HAP-1 (cell line): ENCODE results near the gene PLAAT5.
A peak's percentile ranks its signal among the peaks of the same experiment; 100 is the strongest.
"Not testable (repeated sequence)": the region's sequence is repeated elsewhere in the genome, so short reads cannot be mapped to it uniquely, and the experiment has no call there.

Experiments
- DNase-seq, 2 experiments: peaks; one replicate each; pipeline ENCODE4 v3.0.0-alpha.2; 2016 to 2020; ENCODE audit warnings: low spot score in 2 of 2
- H3K27me3 ChIP-seq: fragments of 250-450 bp; sonication (Bioruptor Pico); 2 replicates; pipeline ENCODE4 v1.5.1; 2020; ENCODE audit warnings: low read depth, mild to moderate bottlenecking, moderate library complexity
- H3K36me3 ChIP-seq: fragments of 250-450 bp; sonication (Bioruptor Pico); replicated peaks from 2 replicates; pipeline ENCODE4 v1.5.1; 2020; ENCODE audit warnings: mild to moderate bottlenecking
- H3K4me1 ChIP-seq: fragments of 250-450 bp; sonication (Bioruptor Pico); 2 replicates; pipeline ENCODE4 v1.5.1; 2020; ENCODE audit warnings: mild to moderate bottlenecking
- H3K4me3 ChIP-seq: fragments of 250-450 bp; sonication (Bioruptor Pico); 2 replicates; pipeline ENCODE4 v1.5.1; 2020; ENCODE audit warnings: mild to moderate bottlenecking, moderate library complexity
- H3K9me3 ChIP-seq: fragments of 250-450 bp; sonication (Bioruptor Pico); 2 replicates; pipeline ENCODE4 v1.5.1; 2020; ENCODE audit warnings: mild to moderate bottlenecking, moderate library complexity
- in situ Hi-C: fragments of 300-500 bp; cut with MboI; formaldehyde crosslinking; loops from 3 replicates; pipeline ENCODE4 v1.14.3; 2020; ENCODE audit warnings: low sequenced_read_pairs, inconsistent platforms, mixed read lengths

Gene PLAAT5

GRCh38 chr11:63488789-63489188 lies 2.2 kb downstream of the PLAAT5 start:
- Histone ChIP-seq H3K4me3 (no peak overlapping the region), H3K9me3 (peaks cover 8% of the 10 kb centered on the region), H3K27me3 (no peaks in the 10 kb centered on the region), H3K4me1 (peaks cover 31% of the 10 kb centered on the region), H3K36me3 (no peaks in the 10 kb centered on the region)
- DNase-seq: no peak
- in situ Hi-C loops: no loop called here

- DNase-seq: no peak
- no peak overlapping the region for H3K4me3 ChIP-seq
- in situ Hi-C loops: no loop called here
- H3K9me3 ChIP-seq: peaks cover 8% of the 10 kb centered on the region
- H3K4me1 ChIP-seq: peaks cover 22% of the 10 kb centered on the region
- H3K36me3 ChIP-seq: no peaks in the 10 kb centered on the region
- no peaks in the 10 kb centered on the region for H3K27me3 ChIP-seq
Measured at GRCh38 chr11:63485777-63486176, 5.2 kb downstream of the PLAAT5 start.

GRCh38 chr11:63480039-63480438 lies 10.9 kb downstream of the PLAAT5 start:
- in situ Hi-C loops: no loop called here
- Histone ChIP-seq H3K4me1 (peaks cover 8% of the 10 kb centered on the region), H3K9me3 (no peaks in the 10 kb centered on the region), H3K4me3 (no peak overlapping the region), H3K27me3 (no peaks in the 10 kb centered on the region), H3K36me3 (no peaks in the 10 kb centered on the region)
- DNase-seq: no peak

GRCh38 chr11:63478896-63479295 lies 12.1 kb downstream of the PLAAT5 start:
- no peak overlapping the region for H3K4me3 ChIP-seq
- H3K4me1 ChIP-seq: peaks cover 8% of the 10 kb centered on the region
- DNase-seq: peak; percentile 74 to 93
- no peaks in the 10 kb centered on the region for H3K36me3 ChIP-seq
- H3K27me3 ChIP-seq: no peaks in the 10 kb centered on the region
- no peaks in the 10 kb centered on the region for H3K9me3 ChIP-seq
- in situ Hi-C loops: loop anchor here (5.0 kb wide), 1 partner anchor 153 kb away; no protein-coding TSS in a partner anchor

DNA sequence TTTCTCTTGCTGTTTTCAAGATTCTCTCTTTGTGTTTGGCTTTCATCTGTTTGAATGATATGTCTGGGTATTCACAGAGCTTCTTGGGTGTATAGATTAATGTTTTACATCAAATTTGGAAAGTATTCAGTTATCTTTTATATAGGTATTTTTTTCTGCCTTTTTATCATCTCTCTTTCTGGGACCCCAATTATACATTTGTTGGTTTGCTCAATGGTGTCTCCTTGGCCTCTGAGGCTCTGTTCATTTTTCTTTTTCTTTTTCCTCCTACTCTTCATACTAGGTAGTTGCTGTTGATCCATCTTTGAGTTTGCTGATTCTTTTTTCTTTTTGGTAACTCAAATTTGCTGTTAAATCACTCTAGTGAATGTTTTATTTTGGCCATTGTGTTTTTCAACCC lies 14.3 kb downstream of the PLAAT5 start:
- in situ Hi-C loops: loop anchor here (5.0 kb wide), 1 partner anchor 156 kb away; no protein-coding TSS in a partner anchor
- Histone ChIP-seq H3K9me3 (no peaks in the 10 kb centered on the region), H3K4me1 (peaks cover 8% of the 10 kb centered on the region), H3K36me3 (no peaks in the 10 kb centered on the region), H3K27me3 (no peaks in the 10 kb centered on the region), H3K4me3 (no peak overlapping the region)
- DNase-seq: no peak

GRCh38 chr11:63472372-63472771 lies 18.6 kb downstream of the PLAAT5 start:
- Histone ChIP-seq H3K4me3 (no peak overlapping the region), H3K27me3 (no peaks in the 10 kb centered on the region), H3K4me1 (no peaks in the 10 kb centered on the region), H3K9me3 (no peaks in the 10 kb centered on the region), H3K36me3 (no peaks in the 10 kb centered on the region)
- DNase-seq: no peak
- in situ Hi-C loops: no loop called here

DNA sequence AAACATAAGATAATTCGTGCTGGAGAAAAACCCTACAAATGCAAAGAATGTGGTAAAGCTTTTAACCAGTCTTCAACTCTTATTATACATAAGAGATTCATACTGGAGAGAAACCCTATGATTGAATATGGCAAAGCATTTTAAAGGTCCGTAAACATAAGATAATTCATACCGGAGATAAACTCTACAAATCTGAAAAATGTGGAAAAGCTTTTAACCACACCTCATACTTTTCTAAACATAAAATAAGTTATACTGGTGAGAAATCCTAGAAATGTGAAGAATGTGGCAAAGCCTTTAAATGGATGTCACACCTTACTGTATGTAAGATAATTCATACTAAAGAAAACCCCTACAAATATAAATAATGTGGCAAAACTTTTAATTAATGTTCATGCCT lies 20.7 kb downstream of the PLAAT5 start:
- DNase-seq: no peak
- in situ Hi-C loops: no loop called here

DNA sequence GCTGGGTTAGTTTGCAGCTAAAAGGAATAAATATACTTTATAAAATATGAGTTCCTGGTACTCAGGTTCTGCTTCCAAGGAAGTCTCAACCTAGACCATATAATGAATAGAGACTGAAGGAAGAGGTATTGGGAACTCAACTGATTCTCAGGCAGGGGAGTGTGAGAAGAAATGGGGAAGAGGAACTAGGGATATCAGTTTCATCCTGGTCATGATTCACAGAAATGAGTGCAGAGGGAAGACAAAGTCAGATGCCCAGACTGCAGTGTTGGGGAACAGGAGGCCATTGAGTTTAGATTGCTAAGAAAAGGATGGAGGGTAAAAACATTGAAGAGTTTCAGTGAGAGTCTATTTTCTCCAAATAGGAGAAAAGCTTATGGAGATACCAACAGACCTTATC lies 28.8 kb downstream of the PLAAT5 start:
- Histone ChIP-seq H3K4me1 (no peaks in the 10 kb centered on the region), H3K9me3 (no peaks in the 10 kb centered on the region), H3K4me3 (no peak overlapping the region), H3K27me3 (no peaks in the 10 kb centered on the region), H3K36me3 (no peaks in the 10 kb centered on the region)
- DNase-seq: no peak
- in situ Hi-C loops: no loop called here

More for the DNA sequence above, 20.7 kb downstream of the PLAAT5 start:
- Histone ChIP-seq H3K4me1 (no peaks in the 10 kb centered on the region), H3K9me3 (no peaks in the 10 kb centered on the region), H3K4me3 (no peak overlapping the region), H3K36me3 (no peaks in the 10 kb centered on the region), H3K27me3 (no peaks in the 10 kb centered on the region)

GRCh38 chr11:63459586-63459985 lies 31.4 kb downstream of the PLAAT5 start:
- in situ Hi-C loops: no loop called here
- Histone ChIP-seq H3K4me3 (no peak overlapping the region), H3K4me1 (no peaks in the 10 kb centered on the region), H3K9me3 (no peaks in the 10 kb centered on the region), H3K27me3 (no peaks in the 10 kb centered on the region), H3K36me3 (no peaks in the 10 kb centered on the region)
- DNase-seq: no peak

GRCh38 chr11:63448646-63449045 lies 42.3 kb downstream of the PLAAT5 start:
- Histone ChIP-seq H3K4me3 (no peak overlapping the region), H3K27me3 (0 out of 2 replicates have a peak, but pooled peaks cover 3% of the 10 kb centered on the region), H3K4me1 (no peaks in the 10 kb centered on the region), H3K36me3 (no peaks in the 10 kb centered on the region), H3K9me3 (no peaks in the 10 kb centered on the region)
- in situ Hi-C loops: no loop called here
- no peak for DNase-seq

DNA sequence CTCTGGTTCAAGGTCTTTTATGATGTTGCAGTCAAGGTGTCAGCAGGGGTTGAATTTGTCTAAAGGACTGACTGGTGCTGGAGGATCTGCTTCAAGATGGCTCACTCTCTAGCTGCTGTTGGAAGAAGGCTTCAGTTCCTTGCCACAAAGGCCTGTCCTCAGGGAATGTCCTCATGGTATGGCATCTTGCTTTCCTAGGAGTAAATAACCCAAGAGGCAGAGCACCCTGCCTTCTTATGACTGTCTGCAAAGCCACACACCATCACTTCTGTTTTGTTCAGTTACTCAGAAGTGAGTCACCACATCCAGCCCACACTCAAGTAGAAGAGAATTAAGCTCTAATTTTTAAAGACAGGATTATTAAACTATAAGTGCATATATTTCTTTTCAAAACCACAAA lies 45.2 kb downstream of the PLAAT5 start:
- no peaks in the 10 kb centered on the region for H3K9me3 ChIP-seq
- no peak for DNase-seq
- H3K36me3 ChIP-seq: no peaks in the 10 kb centered on the region
- no peaks in the 10 kb centered on the region for H3K4me1 ChIP-seq
- H3K27me3 ChIP-seq: 0 out of 2 replicates have a peak, but pooled peaks cover 3% of the 10 kb centered on the region
- H3K4me3 ChIP-seq: no peak overlapping the region
- in situ Hi-C loops: no loop called here

GRCh38 chr11:63445118-63445517 lies 45.8 kb downstream of the PLAAT5 start:
- H3K4me1 ChIP-seq: no peaks in the 10 kb centered on the region
- 0 out of 2 replicates have a peak, but pooled peaks cover 3% of the 10 kb centered on the region for H3K27me3 ChIP-seq
- in situ Hi-C loops: no loop called here
- H3K9me3 ChIP-seq: no peaks in the 10 kb centered on the region
- DNase-seq: no peak
- H3K4me3 ChIP-seq: no peak overlapping the region
- no peaks in the 10 kb centered on the region for H3K36me3 ChIP-seq

DNA sequence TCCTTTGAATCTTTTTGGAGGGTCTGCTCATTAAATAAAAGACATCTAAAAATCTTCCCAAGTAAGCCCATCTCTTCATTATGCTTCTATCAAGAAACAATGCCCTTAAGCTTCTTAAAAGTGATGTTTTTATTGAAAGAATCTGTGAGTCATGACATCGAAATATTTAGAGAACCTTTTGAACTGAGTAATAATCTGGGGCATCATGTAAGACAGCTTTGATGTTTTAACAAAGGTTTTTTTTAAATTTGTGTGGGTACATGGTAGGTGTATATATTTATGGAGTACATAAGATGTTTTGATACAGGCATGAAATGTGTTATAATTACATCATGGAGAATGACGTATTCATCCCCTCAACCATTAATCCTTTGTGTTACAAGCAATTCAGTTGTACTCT lies 46.8 kb downstream of the PLAAT5 start:
- in situ Hi-C loops: no loop called here
- Histone ChIP-seq H3K27me3 (0 out of 2 replicates have a peak, but pooled peaks cover 3% of the 10 kb centered on the region), H3K36me3 (no peaks in the 10 kb centered on the region), H3K4me3 (no peak overlapping the region), H3K4me1 (no peaks in the 10 kb centered on the region), H3K9me3 (no peaks in the 10 kb centered on the region)
- DNase-seq: no peak

GRCh38 chr11:63443714-63444113 lies 47.3 kb downstream of the PLAAT5 start:
- H3K4me1 ChIP-seq: no peaks in the 10 kb centered on the region
- H3K9me3 ChIP-seq: no peaks in the 10 kb centered on the region
- H3K4me3 ChIP-seq: no peak overlapping the region
- 0 out of 2 replicates have a peak, but pooled peaks cover 3% of the 10 kb centered on the region for H3K27me3 ChIP-seq
- in situ Hi-C loops: no loop called here
- H3K36me3 ChIP-seq: no peaks in the 10 kb centered on the region
- no peak for DNase-seq

DNA sequence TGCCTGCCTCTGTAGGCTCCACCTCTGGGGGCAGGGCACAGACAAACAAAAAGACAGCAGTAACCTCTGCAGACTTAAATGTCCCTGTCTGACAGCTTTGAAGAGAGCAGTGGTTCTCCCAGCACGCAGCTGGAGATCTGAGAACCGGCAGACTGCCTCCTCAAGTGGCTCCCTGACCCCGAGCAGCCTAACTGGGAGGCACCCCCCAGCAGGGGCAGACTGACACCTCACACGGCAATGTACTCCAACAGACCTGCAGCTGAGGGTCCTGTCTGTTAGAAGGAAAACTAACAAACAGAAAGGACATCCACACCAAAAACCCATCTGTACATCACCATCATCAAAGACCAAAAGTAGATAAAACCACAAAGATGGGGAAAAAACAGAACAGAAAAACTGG lies 55.1 kb downstream of the PLAAT5 start:
- H3K36me3 ChIP-seq, H3K27me3 ChIP-seq, in situ Hi-C loops, H3K9me3 ChIP-seq, DNase-seq, H3K4me3 ChIP-seq, H3K4me1 ChIP-seq: not testable (repeated sequence)
